Smooth muscle cell (in vitro differentiated cells): ENCODE results near the gene FRMPD1. TPM values are rescaled to one million over a fixed set of nuclear protein-coding genes. Genes with fewer than 3 reads are reported as not detected.

Experiments used
- DNase-seq: peaks from one replicate; lab custom pipeline; 2025; ENCODE audit not compliant: unreplicated experiment; lab: John Stamatoyannopoulos, UW
- H2AFZ ChIP-seq: fragments of 200-600 bp; sonication (generic); 2 replicates; pipeline ENCODE4 v1.6.0; 2016; ENCODE audit warnings: antibody characterized with exemption, low read depth, mild to moderate bottlenecking
- H3F3A ChIP-seq: fragments of 200-600 bp; sonication (generic); 2 replicates; pipeline ENCODE4 v1.6.0; 2017; ENCODE audit warnings: antibody characterized with exemption, low read depth
- H3K27ac ChIP-seq: fragments of 200-600 bp; sonication (generic); 2 replicates; pipeline ENCODE4 v1.5.1; 2016; ENCODE audit warnings: low read depth, mild to moderate bottlenecking
- H3K27me3 ChIP-seq: fragments of 200-600 bp; sonication (generic); 2 replicates; pipeline ENCODE4 v1.6.1; 2016; ENCODE audit warnings: low read depth, mild to moderate bottlenecking
- H3K36me3 ChIP-seq: fragments of 200-600 bp; sonication (generic); 2 replicates; pipeline ENCODE4 v1.5.1; 2016; ENCODE audit warnings: low read depth
- H3K4me1 ChIP-seq: fragments of 200-600 bp; sonication (generic); 2 replicates; pipeline ENCODE4 v1.5.1; 2016; ENCODE audit warnings: low read depth
- H3K4me2 ChIP-seq: fragments of 200-600 bp; sonication (generic); 2 replicates; pipeline ENCODE4 v1.6.0; 2016; ENCODE audit warnings: mild to moderate bottlenecking
- H3K4me3 ChIP-seq: fragments of 200-600 bp; sonication (generic); 2 replicates; pipeline ENCODE4 v1.5.1; 2016; ENCODE audit warnings: mild to moderate bottlenecking
- H3K79me2 ChIP-seq: fragments of 200-600 bp; sonication (generic); 2 replicates; pipeline ENCODE4 v1.6.0; 2016; ENCODE audit warnings: low read depth, mild to moderate bottlenecking
- H3K9ac ChIP-seq: fragments of 200-600 bp; sonication (generic); 2 replicates; pipeline ENCODE4 v1.6.0; 2016; ENCODE audit warnings: low read depth
- H3K9me3 ChIP-seq: fragments of 200-600 bp; sonication (generic); replicated peaks from 2 replicates; pipeline ENCODE4 v1.5.1; 2016; ENCODE audit warnings: low read depth
- H4K20me1 ChIP-seq: fragments of 200-600 bp; sonication (generic); 2 replicates; pipeline ENCODE4 v1.6.0; 2016; ENCODE audit warnings: low read depth
- CTCF ChIP-seq: fragments of 200-600 bp; sonication (generic); IDR thresholded peaks from 2 replicates; pipeline ENCODE4 v1.5.1; 2017; ENCODE audit warnings: borderline replicate concordance, mild to moderate bottlenecking, antibody characterized with exemption; ENCODE audit not compliant: insufficient read depth, poor library complexity, severe bottlenecking
- WGBS: methylation state at CpG from one replicate; pipeline ENCODE4 v1.1.7; 2016; ENCODE audit warnings: low lambda C conversion rate; 5-methylcytosine and 5-hydroxymethylcytosine counted together
- polyA plus RNA-seq: library from polyadenylated mRNA; unstranded; fragments of >200 nt; fragmentation: Nextera tagmentation; extraction: Ambion mirVana; gene quantifications from 2 replicates; pipeline ENCODE4 v1.2.1, GENCODE V29; 2016
- total RNA-seq: library from RNA; depleted of rRNA; stranded (reverse); fragments of >200 nt; gene quantifications from 2 replicates; pipeline ENCODE4 v1.2.3, GENCODE V29; 2014

The FRMPD1 gene
- total and polyA plus RNA-seq, 2 experiments from 2014 or later = 0.22 TPM; not detected in 1

GRCh38 chr9:37788332-37788731 lies 137.6 kb downstream of the FRMPD1 start:
- no peak overlapping the region for H3K9ac ChIP-seq
- no peak overlapping the region for H3K4me3 ChIP-seq
- WGBS = 89% methylated on average over 6 of the region's 6 CpGs
- no peak for DNase-seq
- no peak overlapping the region for H2AFZ ChIP-seq
- H3K4me1 ChIP-seq = peaks cover 8% of the 10 kb centered on the region
- no peak for TF ChIP-seq CTCF
- no peak overlapping the region for H3K4me2 ChIP-seq
- peaks cover 17% of the 10 kb centered on the region for H3K79me2 ChIP-seq
- no peaks in the 10 kb centered on the region for H3K9me3 ChIP-seq
- no peaks in the 10 kb centered on the region for H4K20me1 ChIP-seq
- H3K27ac ChIP-seq = no peak overlapping the region
- H3K36me3 ChIP-seq = no peaks in the 10 kb centered on the region
- no peaks in the 10 kb centered on the region for H3F3A ChIP-seq
- no peaks in the 10 kb centered on the region for H3K27me3 ChIP-seq

DNA sequence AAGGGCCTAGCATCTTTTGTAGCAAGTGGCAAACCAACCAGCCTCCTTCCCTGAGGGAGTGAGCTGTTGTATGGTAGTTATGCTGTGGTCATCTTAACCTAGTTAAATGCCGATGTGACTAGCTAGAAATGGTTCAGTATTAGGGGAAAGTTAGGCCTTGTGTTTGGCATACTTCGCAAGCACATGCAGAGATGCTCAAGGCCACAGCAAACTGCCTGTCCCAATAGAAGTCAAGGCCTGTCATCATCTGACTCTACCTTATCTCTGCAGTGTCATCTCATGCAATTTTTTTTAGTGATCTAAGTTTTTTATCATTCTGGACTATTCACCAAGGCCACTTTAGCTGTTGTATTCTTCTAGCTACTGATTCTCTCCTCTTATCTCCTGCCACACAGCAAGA lies 139.3 kb downstream of the FRMPD1 start:
- no peaks in the 10 kb centered on the region for H3K9me3 ChIP-seq
- peaks cover 3% of the 10 kb centered on the region for H3K4me1 ChIP-seq
- no peak overlapping the region for H3K27ac ChIP-seq
- H3K79me2 ChIP-seq = peaks cover 3% of the 10 kb centered on the region
- H3K9ac ChIP-seq = no peak overlapping the region
- no peak overlapping the region for H2AFZ ChIP-seq
- 98% methylated on average over 2 of the region's 2 CpGs for WGBS
- no peak for DNase-seq
- H4K20me1 ChIP-seq = no peaks in the 10 kb centered on the region
- H3F3A ChIP-seq = no peaks in the 10 kb centered on the region
- H3K4me3 ChIP-seq = no peak overlapping the region
- no peaks in the 10 kb centered on the region for H3K36me3 ChIP-seq
- no peaks in the 10 kb centered on the region for H3K27me3 ChIP-seq
- H3K4me2 ChIP-seq = no peak overlapping the region
- no peak for TF ChIP-seq CTCF

DNA sequence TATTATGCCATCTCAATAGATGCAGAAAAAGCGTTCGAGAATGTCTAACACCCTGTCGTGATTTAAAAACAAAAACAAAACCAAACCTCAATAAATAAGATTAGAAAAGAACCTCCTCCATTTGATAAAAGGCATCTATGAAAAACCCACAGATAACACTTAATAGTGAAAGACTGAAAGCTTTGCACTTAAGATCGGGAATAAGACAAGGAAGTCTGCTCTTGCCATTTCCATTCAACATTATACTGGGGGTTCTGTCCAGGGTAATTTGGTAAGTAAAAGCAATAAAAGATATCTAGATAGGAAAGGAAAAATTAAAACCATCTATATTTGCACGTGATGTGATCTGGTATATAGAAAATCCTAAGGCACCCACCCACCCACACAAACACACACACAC lies 141.4 kb downstream of the FRMPD1 start:
- no peak overlapping the region for H3K4me2 ChIP-seq
- H3K27ac ChIP-seq = no peak overlapping the region
- H3K27me3 ChIP-seq = no peaks in the 10 kb centered on the region
- no peaks in the 10 kb centered on the region for H3F3A ChIP-seq
- no peaks in the 10 kb centered on the region for H3K9me3 ChIP-seq
- WGBS = 78% methylated on average over 5 of the region's 5 CpGs
- H3K36me3 ChIP-seq = no peaks in the 10 kb centered on the region
- no peak overlapping the region for H3K4me3 ChIP-seq
- H2AFZ ChIP-seq = no peak overlapping the region
- no peak for DNase-seq
- H4K20me1 ChIP-seq = no peaks in the 10 kb centered on the region
- H3K4me1 ChIP-seq = no peaks in the 10 kb centered on the region
- H3K79me2 ChIP-seq = no peaks in the 10 kb centered on the region
- no peak for TF ChIP-seq CTCF
- no peak overlapping the region for H3K9ac ChIP-seq

GRCh38 chr9:37796232-37796631 lies 145.5 kb downstream of the FRMPD1 start:
- Histone ChIP-seq H3K27ac (no peak overlapping the region), H3K36me3 (no peaks in the 10 kb centered on the region), H3K9ac (no peak overlapping the region), H3K27me3 (no peaks in the 10 kb centered on the region), H3F3A (no peaks in the 10 kb centered on the region), H3K4me1 (peaks cover 5% of the 10 kb centered on the region), H3K4me2 (no peak overlapping the region), H3K9me3 (no peaks in the 10 kb centered on the region), H2AFZ (no peak overlapping the region), H3K4me3 (no peak overlapping the region), H4K20me1 (peaks cover 3% of the 10 kb centered on the region), H3K79me2 (peaks cover 4% of the 10 kb centered on the region)
- TF ChIP-seq CTCF = no peak
- WGBS = 89% methylated on average over 2 of the region's 2 CpGs
- DNase-seq = no peak
